Esophagus squamous epithelium (tissue), 5 donors: ENCODE measurements around the gene DAG1. TPM values are rescaled to one million over a fixed set of nuclear protein-coding genes. Genes with fewer than 3 reads are reported as not detected.

Experiments used
- DNase-seq: peaks from one replicate; lab custom pipeline; 2025; lab: John Stamatoyannopoulos, UW
- H3K27ac ChIP-seq, 4 donors: fragments of 200-600 bp; sonication (generic); one replicate each; pipeline ENCODE4 v1.5.1; 2016 to 2019; ENCODE audit warnings: mild to moderate bottlenecking in 1 of 4
- H3K27me3 ChIP-seq, 4 donors: fragments of 200-600 bp; sonication (generic); 1 replicate in 3 of 4; 2 replicates in 1 of 4; pipeline versions ENCODE4 v1.5.1 to v1.6.0; 2017 to 2021; ENCODE audit warnings: antibody characterized with exemption in 1 of 4
- H3K36me3 ChIP-seq, 3 donors: fragments of 200-600 bp; sonication (generic); one replicate each; pipeline ENCODE4 v1.5.1; 2016 to 2019
- H3K4me1 ChIP-seq, 3 donors: fragments of 200-600 bp; sonication (generic); one replicate each; pipeline ENCODE4 v1.5.1; 2017 to 2019
- H3K4me3 ChIP-seq, 4 donors: fragments of 200-600 bp; sonication (generic); 1 replicate in 3 of 4; 2 replicates in 1 of 4; pipeline ENCODE4 v1.5.1; 2016 to 2019; ENCODE audit warnings: mild to moderate bottlenecking in 2 of 4, moderate library complexity in 1 of 4
- H3K9me3 ChIP-seq, 3 donors: fragments of 200-600 bp; sonication (generic); one replicate each; pipeline ENCODE4 v1.5.1; 2016 to 2019
- POLR2A ChIP-seq, 4 donors: fragments of 450-650 bp; IDR thresholded peaks; one replicate each; pipeline ENCODE4 v1.6.1; 2017; ENCODE audit warnings: antibody characterized with exemption in 4 of 4, mild to moderate bottlenecking in 4 of 4, moderate library complexity in 3 of 4
- WGBS, 2 donors: methylation state at CpG; one replicate each; pipeline ENCODE4 v1.1.5; 2018; 5-methylcytosine and 5-hydroxymethylcytosine counted together
- intact Hi-C: fragments of 100-400 bp; cut with DNase I; formaldehyde crosslinking; loops from one replicate; pipeline ENCODE4 v1.15.0; 2022
- total RNA-seq, 4 donors: library from RNA; depleted of rRNA; stranded (reverse); fragments of >200 nt; gene quantifications; one replicate each; pipeline ENCODE4 v1.1.0, GENCODE V29; 2016
- TF ChIP-seq, protein P1 (sequence below), 6 experiments: fragments of 450-650 bp in 4 of 6; fragments of 200-600 bp in 2 of 6; sonication (generic) in 2 of 6; IDR thresholded peaks; one replicate each; pipeline ENCODE4 v1.5.1; 2016 to 2019; ENCODE audit warnings: antibody characterized with exemption in 6 of 6, mild to moderate bottlenecking in 4 of 6, moderate library complexity in 4 of 6
- donor health status: DM: yes; HTN: yes; CAD: no.

The DAG1 gene
- total RNA-seq, 4 donors from 2014 or later, result 36.2 to 74.2 (median 51.3) TPM

DNA sequence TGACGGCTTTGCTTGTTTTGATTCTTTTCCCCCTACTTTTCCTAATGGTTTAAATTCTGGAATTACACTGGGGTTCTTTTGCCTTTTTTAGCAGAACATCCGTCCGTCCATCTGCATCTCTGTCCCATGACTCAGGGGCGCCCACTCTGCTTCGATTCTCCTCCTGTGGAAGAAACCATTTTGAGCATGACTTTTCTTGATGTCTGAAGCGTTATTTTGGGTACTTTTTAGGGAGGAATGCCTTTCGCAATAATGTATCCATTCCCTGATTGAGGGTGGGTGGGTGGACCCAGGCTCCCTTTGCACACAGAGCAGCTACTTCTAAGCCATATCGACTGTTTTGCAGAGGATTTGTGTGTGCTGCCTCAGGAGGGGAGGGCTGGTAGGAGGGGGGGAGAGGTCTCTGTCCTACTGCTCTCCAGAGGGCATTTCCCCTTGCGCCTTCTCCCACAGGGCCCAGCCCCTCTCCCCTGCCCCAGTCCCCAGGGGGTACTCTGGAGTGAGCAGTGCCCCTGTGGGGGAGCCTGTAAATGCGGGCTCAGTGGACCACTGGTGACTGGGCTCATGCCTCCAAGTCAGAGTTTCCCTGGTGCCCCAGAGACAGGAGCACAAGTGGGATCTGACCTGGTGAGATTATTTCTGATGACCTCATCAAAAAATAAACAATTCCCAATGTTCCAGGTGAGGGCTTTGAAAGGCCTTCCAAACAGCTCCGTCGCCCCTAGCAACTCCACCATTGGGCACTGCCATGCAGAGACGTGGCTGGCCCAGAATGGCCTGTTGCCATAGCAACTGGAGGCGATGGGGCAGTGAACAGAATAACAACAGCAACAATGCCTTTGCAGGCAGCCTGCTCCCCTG is 64.7 kb downstream of the DAG1 start:
- 76 to 81% methylated on average over 10 to 13 of the region's 14 CpGs for WGBS, 2 donors
- intact Hi-C loops, result loop anchor here (5.0 kb wide), 1 partner anchor 137 kb away; the partner anchor contains the start of gene APEH
- Histone ChIP-seq H3K9me3 (no peaks in the 10 kb centered on the region), H3K36me3 (peaks cover 8 to 50% (median 29%) of the 10 kb centered on the region in 3 donors), H3K27ac (peak overlapping the region in 2 of 4 donors; percentile 51 to 59), H3K4me3 (no peak overlapping the region), H3K4me1 (peaks cover 0 to 14% (median 0%) of the 10 kb centered on the region in 3 donors), H3K27me3 (no peaks in the 10 kb centered on the region)
- TF ChIP-seq POLR2A (IDR thresholded peaks at IDR 0.05), result no peak
- TF ChIP-seq, protein P1, sequence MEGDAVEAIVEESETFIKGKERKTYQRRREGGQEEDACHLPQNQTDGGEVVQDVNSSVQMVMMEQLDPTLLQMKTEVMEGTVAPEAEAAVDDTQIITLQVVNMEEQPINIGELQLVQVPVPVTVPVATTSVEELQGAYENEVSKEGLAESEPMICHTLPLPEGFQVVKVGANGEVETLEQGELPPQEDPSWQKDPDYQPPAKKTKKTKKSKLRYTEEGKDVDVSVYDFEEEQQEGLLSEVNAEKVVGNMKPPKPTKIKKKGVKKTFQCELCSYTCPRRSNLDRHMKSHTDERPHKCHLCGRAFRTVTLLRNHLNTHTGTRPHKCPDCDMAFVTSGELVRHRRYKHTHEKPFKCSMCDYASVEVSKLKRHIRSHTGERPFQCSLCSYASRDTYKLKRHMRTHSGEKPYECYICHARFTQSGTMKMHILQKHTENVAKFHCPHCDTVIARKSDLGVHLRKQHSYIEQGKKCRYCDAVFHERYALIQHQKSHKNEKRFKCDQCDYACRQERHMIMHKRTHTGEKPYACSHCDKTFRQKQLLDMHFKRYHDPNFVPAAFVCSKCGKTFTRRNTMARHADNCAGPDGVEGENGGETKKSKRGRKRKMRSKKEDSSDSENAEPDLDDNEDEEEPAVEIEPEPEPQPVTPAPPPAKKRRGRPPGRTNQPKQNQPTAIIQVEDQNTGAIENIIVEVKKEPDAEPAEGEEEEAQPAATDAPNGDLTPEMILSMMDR (IDR thresholded peaks at IDR 0.05), result no peak
- DNase-seq, result no peak

DNA sequence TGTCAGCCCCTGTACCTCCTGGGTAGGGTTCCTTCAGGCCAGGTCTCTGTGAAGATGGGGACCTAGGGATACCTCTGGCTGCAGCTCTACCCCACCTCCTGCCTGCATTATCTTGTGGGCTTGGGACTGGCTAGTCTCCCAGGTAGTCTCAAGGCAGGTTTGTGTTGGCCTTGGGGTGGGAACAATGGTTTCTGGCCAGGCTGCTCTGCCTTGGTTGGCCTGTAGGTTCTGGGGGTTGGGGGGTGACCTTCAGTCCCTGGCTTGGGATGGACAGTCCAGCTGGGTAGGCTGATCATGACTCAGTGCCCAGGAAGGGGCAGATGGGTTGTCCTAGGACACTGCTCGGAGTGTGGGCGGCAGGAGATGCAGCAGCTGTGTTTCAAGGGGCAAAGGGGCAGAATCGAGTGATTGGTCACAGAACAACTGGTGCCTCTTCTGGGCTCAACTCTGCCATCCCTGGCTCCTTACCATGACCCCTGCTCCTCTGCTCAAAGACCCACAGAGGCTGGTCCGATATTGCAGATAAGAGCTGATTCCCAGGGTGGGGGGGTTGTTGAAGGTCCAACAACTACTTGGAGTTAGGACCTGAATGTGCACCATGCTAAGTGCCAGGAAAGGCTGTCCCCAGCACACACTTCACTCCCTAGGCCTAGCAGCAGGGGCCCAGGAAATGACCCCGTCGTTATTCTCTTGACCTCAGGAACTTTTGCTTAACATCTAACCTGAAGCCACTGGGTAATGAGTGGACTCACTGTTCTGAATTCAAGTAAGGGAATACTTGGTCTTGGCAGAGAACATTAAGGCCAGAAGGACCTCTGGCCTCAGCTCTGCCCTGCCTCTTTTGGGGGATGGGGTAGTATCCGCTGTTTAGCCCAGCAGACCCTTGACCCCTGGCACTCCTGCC is 66.2 kb downstream of the DAG1 start:
- no peak overlapping the region for H3K4me3 ChIP-seq
- intact Hi-C loops, result loop anchor here (5.0 kb wide), 1 partner anchor 136 kb away; the partner anchor contains the start of gene APEH
- no peak overlapping the region for H3K27ac ChIP-seq
- DNase-seq, result no peak
- peaks cover 5 to 23% (median 6%) of the 10 kb centered on the region in 3 donors for H3K4me1 ChIP-seq
- H3K9me3 ChIP-seq, result no peaks in the 10 kb centered on the region
- H3K27me3 ChIP-seq, result no peaks in the 10 kb centered on the region
- peaks cover 8 to 38% (median 22%) of the 10 kb centered on the region in 3 donors for H3K36me3 ChIP-seq
- TF ChIP-seq, protein P1 (IDR thresholded peaks at IDR 0.05), result no peak
- TF ChIP-seq POLR2A (IDR thresholded peaks at IDR 0.05), result no peak
- 68 to 72% methylated on average over 3 to 4 of the region's 7 CpGs for WGBS, 2 donors

DNA sequence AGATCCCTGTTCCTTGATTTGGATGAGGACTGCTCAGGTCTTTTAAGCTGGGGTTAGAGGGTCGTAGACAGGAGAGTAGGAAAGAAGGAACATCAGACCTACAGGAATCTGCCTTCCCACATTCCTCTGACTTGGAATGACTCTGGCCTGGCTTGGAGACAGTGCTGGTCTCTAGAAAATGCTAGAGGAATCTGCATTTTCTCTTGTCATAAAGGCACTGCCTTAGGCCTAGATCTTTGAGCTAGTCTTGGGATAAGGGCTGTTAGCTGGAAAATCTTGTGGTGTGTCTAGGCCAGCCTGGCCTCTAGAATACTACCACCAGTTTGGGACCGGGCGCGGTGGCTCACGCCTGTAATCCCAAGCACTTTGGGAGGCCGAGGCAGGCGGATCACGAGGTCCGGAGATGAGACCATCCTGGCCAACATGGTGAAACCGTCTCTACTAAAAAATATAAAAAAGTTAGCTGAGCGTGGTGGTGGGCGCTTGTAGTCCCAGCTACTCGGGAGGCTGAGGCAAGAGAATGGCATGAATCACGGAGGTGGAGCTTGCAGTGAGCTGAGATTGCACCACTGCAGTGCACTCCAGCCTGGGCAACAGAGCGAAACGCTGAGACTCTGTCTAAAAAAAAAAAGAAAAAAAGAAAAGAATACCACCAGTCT is 66.9 kb downstream of the DAG1 start:
- no peaks in the 10 kb centered on the region for H3K9me3 ChIP-seq
- DNase-seq, result no peak
- intact Hi-C loops, result loop anchor here (5.0 kb wide), 1 partner anchor 135 kb away; the partner anchor contains the start of gene APEH
- peaks cover 8 to 30% (median 14%) of the 10 kb centered on the region in 3 donors for H3K36me3 ChIP-seq
- H3K27me3 ChIP-seq, result no peaks in the 10 kb centered on the region
- H3K4me3 ChIP-seq, result no peak overlapping the region
- H3K27ac ChIP-seq, result no peak overlapping the region
- peaks cover 5 to 23% (median 6%) of the 10 kb centered on the region in 3 donors for H3K4me1 ChIP-seq
- no peak for TF ChIP-seq POLR2A (IDR thresholded peaks at IDR 0.05)
- TF ChIP-seq, protein P1 (IDR thresholded peaks at IDR 0.05), result no peak
- WGBS, 2 donors, result 81 to 93% methylated on average over 11 to 14 of the region's 16 CpGs

DNA sequence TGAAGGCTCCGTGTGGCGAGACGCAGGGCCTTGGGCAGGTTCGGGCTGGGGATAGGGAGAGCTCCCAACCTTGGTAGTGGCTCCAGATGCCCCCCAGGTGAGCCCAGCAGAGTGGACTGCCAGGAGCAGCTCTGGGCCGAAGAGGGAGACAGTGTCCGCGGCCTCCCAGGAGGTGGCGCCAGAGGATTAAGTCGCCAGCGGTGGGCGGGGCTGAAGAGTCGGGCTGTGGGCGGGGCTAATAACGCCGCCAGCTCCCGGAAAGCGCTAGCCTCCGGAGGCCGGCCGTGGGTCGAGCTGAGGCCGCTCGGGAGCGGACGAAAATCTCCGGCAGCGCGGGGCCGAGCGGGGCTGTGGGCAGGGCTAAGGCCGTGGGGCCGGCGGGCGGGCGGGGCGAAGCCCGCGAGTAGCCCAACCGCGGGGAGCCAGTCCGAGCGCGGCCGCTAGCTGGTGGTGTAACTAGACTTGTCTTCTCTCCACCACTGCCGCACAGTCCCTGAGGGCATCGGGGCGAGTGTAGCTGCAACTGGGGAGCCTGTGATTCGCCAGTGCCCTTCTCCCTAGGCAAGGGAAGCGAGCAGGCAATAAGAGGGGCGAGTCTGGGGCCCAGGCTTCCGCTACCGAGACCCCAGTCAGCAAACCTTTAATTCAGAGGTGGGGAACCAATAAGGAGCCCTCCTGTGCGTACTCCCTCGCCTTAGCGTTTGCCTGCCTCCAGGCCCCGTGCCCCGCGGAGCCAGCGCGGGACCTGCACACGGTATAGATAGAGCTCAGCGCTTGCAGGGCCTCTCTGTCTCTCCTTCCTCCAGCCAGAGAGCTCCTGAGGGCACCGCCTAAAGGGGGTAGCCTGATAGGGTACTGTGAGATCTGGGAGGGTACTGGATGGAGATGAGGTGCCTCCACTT is 69.8 kb downstream of the DAG1 start:
- H3K27ac ChIP-seq, result peak overlapping the region; percentile 60 to 84 (median 78)
- peak; percentile 54 for DNase-seq
- intact Hi-C loops, result loop anchor here (5.0 kb wide), 1 partner anchor 132 kb away; the partner anchor contains the start of gene APEH
- no peaks in the 10 kb centered on the region for H3K9me3 ChIP-seq
- peaks cover 0 to 8% (median 0%) of the 10 kb centered on the region in 4 donors for H3K27me3 ChIP-seq
- TF ChIP-seq, protein P1 (IDR thresholded peaks at IDR 0.05), result peak; percentile 88 to 96 (median 92)
- no peak for TF ChIP-seq POLR2A (IDR thresholded peaks at IDR 0.05)
- H3K4me1 ChIP-seq, result peaks cover 5 to 18% (median 6%) of the 10 kb centered on the region in 3 donors
- 0 to 3% methylated on average over 1 to 13 of the region's 63 CpGs for WGBS, 2 donors
- H3K36me3 ChIP-seq, result peaks cover 0 to 1% (median 0%) of the 10 kb centered on the region in 3 donors
- H3K4me3 ChIP-seq, result peak overlapping the region; percentile 40 to 65 (median 50)
